HEK293T (cell line): Measurements from ENCODE around the gene VPS26C.

ENCODE experiments used
- ELF4 ChIP-seq: fragments of 450-650 bp; IDR thresholded peaks from 2 replicates; pipeline ENCODE4 v1.6.1; 2017; ENCODE audit warnings: antibody characterized with exemption
- FOXA1 ChIP-seq: fragments of 450-650 bp; IDR thresholded peaks from 2 replicates; pipeline ENCODE4 v1.6.1; 2016; ENCODE audit warnings: mild to moderate bottlenecking
- FOXK2 ChIP-seq: fragments of 450-650 bp; IDR thresholded peaks from 2 replicates; pipeline ENCODE4 v1.6.1; 2016; ENCODE audit warnings: mild to moderate bottlenecking
- SP1 ChIP-seq: fragments of 450-650 bp; IDR thresholded peaks from 2 replicates; pipeline ENCODE4 v1.6.1; 2017
- SUZ12 ChIP-seq: fragments of 450-650 bp; IDR thresholded peaks from 2 replicates; pipeline ENCODE4 v1.6.1; 2016; ENCODE audit warnings: mild to moderate bottlenecking
- TARDBP ChIP-seq: fragments of 450-650 bp; IDR thresholded peaks from 2 replicates; pipeline ENCODE4 v1.6.1; 2016
- ZNF384 ChIP-seq: fragments of 450-650 bp; IDR thresholded peaks from 2 replicates; pipeline ENCODE4 v1.6.1; 2016

DNA sequence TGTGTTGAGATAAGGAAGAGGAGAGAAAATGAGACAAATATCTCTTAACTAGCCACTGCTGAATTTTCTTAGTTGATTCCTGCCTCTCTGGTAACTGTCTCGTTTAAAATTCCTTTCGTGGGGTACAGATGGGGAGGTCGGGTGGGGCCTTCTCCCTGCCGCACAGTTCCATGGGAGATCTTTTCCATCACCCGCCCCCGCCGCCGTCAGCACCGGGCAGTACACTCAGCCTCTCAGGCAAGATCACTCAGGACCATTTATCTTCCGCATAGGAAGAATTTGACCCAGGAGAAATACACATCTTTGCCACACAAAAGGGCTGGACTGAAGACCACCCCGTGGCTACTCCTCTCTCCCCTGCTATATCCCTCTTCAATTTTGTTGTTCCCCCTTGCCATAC lies 2.3 kb upstream of the VPS26C start:
- TF ChIP-seq FOXK2 (no peak), ZNF384 (no peak), ELF4 (no peak), TARDBP (no peak), FOXA1 (no peak), SUZ12 (no peak), SP1 (no peak)
